Measurements from ENCODE around the gene PRKAB2. TPM values are rescaled to one million over a fixed set of nuclear protein-coding genes. Genes with fewer than 3 reads are reported as not detected.
"Not testable (repeated sequence)": the region's sequence is repeated elsewhere in the genome, so short reads cannot be mapped to it uniquely, and the experiment has no call there.

Gene PRKAB2
- total RNA-seq, 1 donor from 2014 or later, result 49.0 TPM

DNA sequence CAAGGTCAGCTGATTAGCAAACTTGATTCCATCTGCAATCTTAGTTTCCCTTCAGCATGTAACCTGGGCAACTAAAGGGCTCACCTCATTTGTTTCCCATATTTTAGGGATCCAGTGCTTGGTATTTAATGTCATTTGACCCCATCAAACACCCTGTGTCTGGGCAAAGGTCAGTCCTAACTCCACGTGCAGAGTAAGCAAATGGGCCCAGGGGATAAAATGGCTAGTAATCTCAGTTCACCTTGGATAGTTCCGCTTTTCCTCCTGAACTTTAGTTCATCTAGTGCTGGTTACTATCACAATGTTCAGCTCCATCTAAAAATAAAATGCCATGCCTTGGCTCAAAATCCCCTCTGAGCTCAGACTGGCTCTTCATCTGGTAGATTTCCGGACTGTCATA, 19.5 kb downstream of the PRKAB2 start:
- Mint-ChIP-seq H3K9me3 (ENCODE audit: unreplicated experiment) (no peaks in the 10 kb centered on the region), H3K27me3 (ENCODE audit: low read depth, unreplicated experiment) (no peaks in the 10 kb centered on the region), H3K4me3 (ENCODE audit: unreplicated experiment) (no peak overlapping the region), H3K36me3 (ENCODE audit: low read depth, unreplicated experiment) (peaks cover 20% of the 10 kb centered on the region), H3K27ac (ENCODE audit: unreplicated experiment) (no peak overlapping the region), H3K4me1 (ENCODE audit: low read depth, unreplicated experiment) (peaks cover 13% of the 10 kb centered on the region)
- Histone ChIP-seq H3K27me3 (ENCODE audit: insufficient read depth, low read length) (no peaks in the 10 kb centered on the region), H3K27ac (ENCODE audit: low read depth, low read length) (no peak overlapping the region), H3K36me3 (ENCODE audit: insufficient read depth, low read length) (peaks cover 21% of the 10 kb centered on the region), H3K4me2 (ENCODE audit: low read length) (no peak overlapping the region), H3K4me1 (ENCODE audit: insufficient read depth, low read length) (no peaks in the 10 kb centered on the region), H3K9me3 (ENCODE audit: insufficient read depth, low read depth, low read length) (no peaks in the 10 kb centered on the region), H3K4me3 (ENCODE audit: insufficient read depth, low read depth, low read length) (no peak overlapping the region), H3K9ac (ENCODE audit: low read length) (no peak overlapping the region), H3K79me2 (ENCODE audit: insufficient read depth, low read length) (no peaks in the 10 kb centered on the region), H4K20me1 (ENCODE audit: insufficient read depth, low read length) (no peaks in the 10 kb centered on the region), H2AFZ (ENCODE audit: low read depth, low read length) (no peak overlapping the region)
- no peak for TF ChIP-seq CTCF (IDR thresholded peaks at IDR 0.05; ENCODE audit: insufficient read depth, low read depth, low read length)
- TF ChIP-seq EZH2 (IDR thresholded peaks at IDR 0.05; ENCODE audit: insufficient read depth, low read length), result no peak
- FAIRE-seq (no peak), DNase-seq (ENCODE audit: low read depth) (no peak)

DNA sequence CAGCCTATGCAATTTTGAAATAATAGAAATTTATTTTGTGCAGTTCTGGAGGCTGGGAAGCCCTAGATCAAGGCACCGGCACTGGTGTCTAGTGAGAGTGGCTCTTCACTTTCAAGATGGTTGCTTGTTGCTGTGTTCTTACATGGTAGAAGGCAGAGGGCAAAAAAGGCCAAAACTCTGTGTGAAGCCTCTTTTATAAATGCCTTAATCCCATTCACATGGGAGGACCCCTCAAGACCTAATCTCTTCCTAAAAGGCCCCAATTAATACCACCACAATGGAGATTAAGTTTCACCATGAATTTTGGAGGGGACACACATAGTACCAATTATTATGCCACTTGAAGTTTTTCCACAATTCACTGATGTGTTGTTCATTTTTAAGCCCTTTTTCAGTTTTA, 21.0 kb downstream of the PRKAB2 start:
- FAIRE-seq (no peak), DNase-seq (ENCODE audit: low read depth) (no peak)
- H3K27ac Mint-ChIP-seq (ENCODE audit: unreplicated experiment), result no peak overlapping the region
- Histone ChIP-seq H2AFZ (ENCODE audit: low read depth, low read length) (no peak overlapping the region), H3K27me3 (ENCODE audit: insufficient read depth, low read length) (no peaks in the 10 kb centered on the region), H3K4me1 (ENCODE audit: insufficient read depth, low read length) (no peaks in the 10 kb centered on the region), H3K79me2 (ENCODE audit: insufficient read depth, low read length) (no peaks in the 10 kb centered on the region), H3K9me3 (ENCODE audit: insufficient read depth, low read depth, low read length) (no peaks in the 10 kb centered on the region), H3K36me3 (ENCODE audit: insufficient read depth, low read length) (peaks cover 14% of the 10 kb centered on the region), H3K4me3 (ENCODE audit: insufficient read depth, low read depth, low read length) (no peak overlapping the region), H4K20me1 (ENCODE audit: insufficient read depth, low read length) (no peaks in the 10 kb centered on the region), H3K9ac (ENCODE audit: low read length) (no peak overlapping the region), H3K27ac (ENCODE audit: low read depth, low read length) (no peak overlapping the region), H3K4me2 (ENCODE audit: low read length) (no peak overlapping the region)
- H3K36me3 Mint-ChIP-seq (ENCODE audit: low read depth, unreplicated experiment), result peaks cover 17% of the 10 kb centered on the region
- H3K4me1 Mint-ChIP-seq (ENCODE audit: low read depth, unreplicated experiment), result no peaks in the 10 kb centered on the region
- no peaks in the 10 kb centered on the region for H3K9me3 Mint-ChIP-seq (ENCODE audit: unreplicated experiment)
- TF ChIP-seq EZH2 (IDR thresholded peaks at IDR 0.05; ENCODE audit: insufficient read depth, low read length), result no peak
- no peak for TF ChIP-seq CTCF (IDR thresholded peaks at IDR 0.05; ENCODE audit: insufficient read depth, low read depth, low read length)
- no peak overlapping the region for H3K4me3 Mint-ChIP-seq (ENCODE audit: unreplicated experiment)
- no peaks in the 10 kb centered on the region for H3K27me3 Mint-ChIP-seq (ENCODE audit: low read depth, unreplicated experiment)

- Histone ChIP-seq H3K79me2 (ENCODE audit: insufficient read depth, low read length) (no peaks in the 10 kb centered on the region), H4K20me1 (ENCODE audit: insufficient read depth, low read length) (no peaks in the 10 kb centered on the region), H3K36me3 (ENCODE audit: insufficient read depth, low read length) (no peaks in the 10 kb centered on the region), H2AFZ (ENCODE audit: low read depth, low read length) (no peak overlapping the region), H3K4me2 (ENCODE audit: low read length) (no peak overlapping the region), H3K9ac (ENCODE audit: low read length) (no peak overlapping the region), H3K9me3 (ENCODE audit: insufficient read depth, low read depth, low read length) (no peaks in the 10 kb centered on the region), H3K4me1 (ENCODE audit: insufficient read depth, low read length) (no peaks in the 10 kb centered on the region), H3K27ac (ENCODE audit: low read depth, low read length) (no peak overlapping the region), H3K27me3 (ENCODE audit: insufficient read depth, low read length) (no peaks in the 10 kb centered on the region), H3K4me3 (ENCODE audit: insufficient read depth, low read depth, low read length) (no peak overlapping the region)
- H3K36me3 Mint-ChIP-seq (ENCODE audit: low read depth, unreplicated experiment), result peaks cover 1% of the 10 kb centered on the region
- no peak overlapping the region for H3K27ac Mint-ChIP-seq (ENCODE audit: unreplicated experiment)
- H3K9me3 Mint-ChIP-seq (ENCODE audit: unreplicated experiment), result peaks cover 2% of the 10 kb centered on the region
- no peaks in the 10 kb centered on the region for H3K27me3 Mint-ChIP-seq (ENCODE audit: low read depth, unreplicated experiment)
- TF ChIP-seq CTCF (IDR thresholded peaks at IDR 0.05; ENCODE audit: insufficient read depth, low read depth, low read length), result no peak
- no peak for TF ChIP-seq EZH2 (IDR thresholded peaks at IDR 0.05; ENCODE audit: insufficient read depth, low read length)
- H3K4me3 Mint-ChIP-seq (ENCODE audit: unreplicated experiment), result no peak overlapping the region
- FAIRE-seq, result no peak
- no peaks in the 10 kb centered on the region for H3K4me1 Mint-ChIP-seq (ENCODE audit: low read depth, unreplicated experiment)
- DNase-seq (ENCODE audit: low read depth), result no peak
Measured at GRCh38 chr1:147142886-147143285, 29.4 kb downstream of the PRKAB2 start.

DNA sequence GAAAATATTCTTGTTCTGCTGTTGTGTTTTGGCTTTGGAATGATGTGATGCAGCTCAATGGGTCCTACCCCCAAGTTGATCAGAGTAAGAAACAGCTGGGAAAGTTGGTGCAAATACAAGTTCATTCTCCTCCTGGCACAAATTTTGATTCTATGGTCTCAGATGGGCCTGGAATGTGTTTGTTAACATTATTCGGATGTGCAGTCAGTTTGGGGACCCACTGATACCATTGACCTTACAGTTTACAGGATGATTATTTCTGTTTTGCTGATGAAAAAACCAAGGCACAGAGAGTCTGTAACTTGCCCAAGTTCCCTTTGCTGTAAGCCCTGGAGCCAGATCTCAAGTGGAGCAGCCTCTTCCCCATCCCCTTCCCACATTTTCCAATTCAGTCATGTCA, 41.5 kb downstream of the PRKAB2 start:
- not testable (repeated sequence) for H3K9ac ChIP-seq (ENCODE audit: low read length); H2AFZ ChIP-seq (ENCODE audit: low read depth, low read length); H3K36me3 Mint-ChIP-seq (ENCODE audit: low read depth, unreplicated experiment); H3K4me3 Mint-ChIP-seq (ENCODE audit: unreplicated experiment); H3K27me3 Mint-ChIP-seq (ENCODE audit: low read depth, unreplicated experiment); H3K4me1 ChIP-seq (ENCODE audit: insufficient read depth, low read length); H3K36me3 ChIP-seq (ENCODE audit: insufficient read depth, low read length); FAIRE-seq; H4K20me1 ChIP-seq (ENCODE audit: insufficient read depth, low read length); DNase-seq (ENCODE audit: low read depth); H3K27ac ChIP-seq (ENCODE audit: low read depth, low read length); H3K4me3 ChIP-seq (ENCODE audit: insufficient read depth, low read depth, low read length); H3K4me1 Mint-ChIP-seq (ENCODE audit: low read depth, unreplicated experiment); H3K9me3 ChIP-seq (ENCODE audit: insufficient read depth, low read depth, low read length); H3K4me2 ChIP-seq (ENCODE audit: low read length); H3K27me3 ChIP-seq (ENCODE audit: insufficient read depth, low read length); H3K79me2 ChIP-seq (ENCODE audit: insufficient read depth, low read length); H3K9me3 Mint-ChIP-seq (ENCODE audit: unreplicated experiment); H3K27ac Mint-ChIP-seq (ENCODE audit: unreplicated experiment)

All from astrocyte (in vitro differentiated cells and primary cell).